B cell (primary cell): ENCODE measurements around the gene TMEM185A. TPM values are rescaled to one million over a fixed set of nuclear protein-coding genes. Genes with fewer than 3 reads are reported as not detected.
"Not testable (repeated sequence)": the region's sequence is repeated elsewhere in the genome, so short reads cannot be mapped to it uniquely, and the experiment has no call there.

ENCODE experiments used
- ATAC-seq: fragments of 200-7000 bp; cut with Tn5 transposase; one replicate; pipeline ENCODE4 v1.10.0; 2021; ENCODE audit warnings: low read depth, mild to moderate bottlenecking, moderate number of reproducible peaks, moderate library complexity
- CTCF ChIA-PET: fragments of 350-600 bp; sonication (Branson Sonifier 250); formaldehyde crosslinking; loops from one replicate; lab custom pipeline; 2021; ENCODE audit warnings: antibody characterized with exemption, inconsistent platforms; lab: Charles Lee
- POLR2A ChIA-PET: fragments of 350-600 bp; sonication (Branson Sonifier 250); formaldehyde crosslinking; loops from one replicate; lab custom pipeline; 2021; ENCODE audit warnings: antibody characterized with exemption; lab: Charles Lee
- DNase-seq: peaks from one replicate; pipeline ENCODE4 v3.0.0; 2013
- H2AFZ ChIP-seq: 2 replicates; pipeline ENCODE4 v1.6.1; 2012; ENCODE audit warnings: mild to moderate bottlenecking, low read depth, low read length; ENCODE audit not compliant: insufficient read depth, poor library complexity, severe bottlenecking
- H3K27ac ChIP-seq, 2 donors: 1 replicate in 1 of 2; 2 replicates in 1 of 2; pipeline ENCODE4 v1.5.1; 2012 to 2013; ENCODE audit warnings: low read length in 2 of 2, mild to moderate bottlenecking in 2 of 2, moderate library complexity in 1 of 2
- H3K27me3 ChIP-seq, 4 experiments: fragments of 200-600 bp in 1 of 4; sonication (generic) in 1 of 4; replicated peaks in 1 of 4; 1 replicate in 2 of 4; 2 replicates in 2 of 4; pipeline versions ENCODE4 v1.6.1 to v1.7.0; 2013 to 2016; ENCODE audit warnings: low read length in 3 of 4, mild to moderate bottlenecking in 2 of 4, mixed read lengths in 1 of 4, moderate library complexity in 1 of 4; ENCODE audit not compliant: insufficient read depth in 4 of 4, control insufficient read depth in 3 of 4; ENCODE audit errors: control extremely low read depth in 1 of 4
- H3K36me3 ChIP-seq, 2 experiments: replicated peaks in 1 of 2; 1 replicate in 1 of 2; 2 replicates in 1 of 2; pipeline versions ENCODE4 v1.6.1 to v1.7.1; 2013; ENCODE audit warnings: low read length in 1 of 2; ENCODE audit not compliant: insufficient read depth in 2 of 2, control insufficient read depth in 1 of 2; ENCODE audit errors: control extremely low read depth in 1 of 2, extremely low read depth in 1 of 2
- H3K4me1 ChIP-seq, 2 donors: fragments of 200-600 bp in 1 of 2; sonication (generic) in 1 of 2; 1 replicate in 1 of 2; 2 replicates in 1 of 2; pipeline versions ENCODE4 v1.5.1 to v1.6.1; 2013 to 2017; ENCODE audit warnings: low read length in 2 of 2; ENCODE audit not compliant: control insufficient read depth in 2 of 2, insufficient read depth in 2 of 2
- H3K4me2 ChIP-seq: replicated peaks from 2 replicates; pipeline ENCODE3; 2012; ENCODE audit warnings: mild to moderate bottlenecking, low read depth, low read length; ENCODE audit not compliant: poor library complexity, severe bottlenecking
- H3K4me3 ChIP-seq, 5 experiments: fragments of 200-600 bp in 1 of 5; sonication (generic) in 1 of 5; 1 replicate in 3 of 5; 2 replicates in 2 of 5; pipeline versions ENCODE4 v1.5.1 to v1.7.0; 2011 to 2016; ENCODE audit warnings: low read length in 4 of 5, mild to moderate bottlenecking in 4 of 5, low read depth in 2 of 5, control low read depth in 1 of 5, moderate library complexity in 1 of 5; ENCODE audit not compliant: insufficient read depth in 1 of 5; ENCODE audit errors: control extremely low read depth in 1 of 5, extremely low read depth in 1 of 5
- H3K79me2 ChIP-seq: fragments of 200-600 bp; sonication (generic); one replicate; pipeline ENCODE4 v1.6.0; 2016; ENCODE audit warnings: low read length; ENCODE audit not compliant: control insufficient read depth, insufficient read depth
- H3K9ac ChIP-seq: fragments of 200-600 bp; sonication (generic); 2 replicates; pipeline ENCODE4 v1.6.1; 2017; ENCODE audit warnings: mild to moderate bottlenecking, low read length, moderate library complexity
- H3K9me3 ChIP-seq, 3 donors: one replicate each; pipeline versions ENCODE4 v1.6.1 to v1.7.1; 2013; ENCODE audit warnings: low read length in 2 of 3; ENCODE audit not compliant: control insufficient read depth in 2 of 3, insufficient read depth in 1 of 3; ENCODE audit errors: control extremely low read depth in 1 of 3
- H4K20me1 ChIP-seq: 2 replicates; pipeline ENCODE4 v1.6.0; 2012; ENCODE audit warnings: mild to moderate bottlenecking, low read length; ENCODE audit not compliant: insufficient read depth, control insufficient read depth, poor library complexity, severe bottlenecking
- H3K27ac Mint-ChIP-seq: one replicate; pipeline ENCODE4 v1.8.0; 2021; ENCODE audit warnings: mixed read lengths
- H3K27me3 Mint-ChIP-seq: one replicate; pipeline ENCODE4 v1.8.0; 2021; ENCODE audit warnings: mixed read lengths
- H3K4me1 Mint-ChIP-seq: one replicate; pipeline ENCODE4 v1.8.0; 2021; ENCODE audit warnings: mixed read lengths
- H3K4me3 Mint-ChIP-seq: one replicate; pipeline ENCODE4 v1.8.0; 2021; ENCODE audit warnings: mixed read lengths
- H3K9me3 Mint-ChIP-seq: one replicate; pipeline ENCODE4 v1.8.0; 2022; ENCODE audit warnings: mixed read lengths; ENCODE audit not compliant: insufficient read depth
- EZH2 ChIP-seq: IDR thresholded peaks from 2 replicates; pipeline ENCODE4 v1.6.1; 2012; ENCODE audit warnings: borderline replicate concordance, low read depth, mild to moderate bottlenecking, moderate library complexity, low read length; ENCODE audit not compliant: insufficient read depth, poor library complexity, severe bottlenecking
- WGBS: methylation state at CpG from one replicate; pipeline ENCODE4 v1.1.5; 2013; ENCODE audit warnings: missing lambda C conversion rate; ENCODE audit not compliant: insufficient coverage; 5-methylcytosine and 5-hydroxymethylcytosine counted together
- intact Hi-C: fragments of 100-400 bp; cut with micrococcal nuclease; formaldehyde crosslinking; loops from one replicate; pipeline ENCODE4 v1.10.0; 2022
- polyA plus RNA-seq: library from polyadenylated mRNA; depleted of rRNA; stranded (reverse); fragments of >200 nt; gene quantifications from 2 replicates; pipeline ENCODE4 v1.2.3, GENCODE V29; 2012
- total RNA-seq, 2 donors: library from RNA; stranded (reverse); fragments of 120-200 nt in 1 of 2; gene quantifications; 1 replicate in 1 of 2; 2 replicates in 1 of 2; pipeline versions ENCODE4 v1.2.3 to v1.2.4, GENCODE V29; 2013 to 2022
- TF ChIP-seq, protein P1 (sequence below): fragments of 200-600 bp; IDR thresholded peaks from one replicate; pipeline ENCODE4 v1.8.0; 2022; ENCODE audit warnings: antibody characterized with exemption, mild to moderate bottlenecking

TMEM185A gene
- total and polyA plus RNA-seq, 2 donors (not counting 1 experiment from before 2014, with no cell fraction given) = 17.8 to 28.6 TPM

DNA sequence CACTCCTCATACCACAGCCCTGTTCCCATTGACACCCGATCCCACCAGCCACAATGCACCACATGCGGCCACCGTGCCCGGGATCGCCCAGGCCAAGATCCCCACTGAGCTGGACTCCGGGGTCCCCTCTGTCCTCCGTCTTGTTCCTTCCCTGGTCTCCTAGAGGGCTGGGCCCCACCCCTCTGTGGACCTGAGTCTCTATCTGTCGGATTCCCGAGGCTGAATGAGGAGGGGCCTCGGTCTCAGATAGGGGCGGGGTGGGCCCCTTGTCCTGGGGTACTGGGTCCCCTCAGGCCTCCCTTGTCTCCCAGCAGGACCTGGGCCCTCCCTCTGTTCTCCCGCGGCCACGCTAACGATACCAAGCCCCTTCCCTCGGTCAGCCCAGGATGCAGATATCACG lies 46.0 kb downstream of the TMEM185A start:
- H3K27ac Mint-ChIP-seq, intact Hi-C loops, H3K9me3 ChIP-seq, H2AFZ ChIP-seq, H3K27ac ChIP-seq, H3K4me3 ChIP-seq, H3K79me2 ChIP-seq, H3K27me3 ChIP-seq, H3K36me3 ChIP-seq, H3K9me3 Mint-ChIP-seq, H3K4me1 ChIP-seq, DNase-seq, POLR2A ChIA-PET, CTCF ChIA-PET, H3K4me1 Mint-ChIP-seq, H4K20me1 ChIP-seq, H3K27me3 Mint-ChIP-seq, H3K4me2 ChIP-seq, H3K9ac ChIP-seq, H3K4me3 Mint-ChIP-seq, ATAC-seq: not testable (repeated sequence)
- no CpG with 5 or more reads among the region's 17 CpGs for WGBS

- no CpG with 5 or more reads among the region's 1 CpG for WGBS
- H4K20me1 ChIP-seq, H3K4me2 ChIP-seq, H3K9me3 ChIP-seq, H3K36me3 ChIP-seq, H3K4me3 ChIP-seq, H2AFZ ChIP-seq, H3K27ac ChIP-seq, H3K79me2 ChIP-seq, CTCF ChIA-PET, H3K9me3 Mint-ChIP-seq, H3K9ac ChIP-seq, DNase-seq, ATAC-seq, H3K27me3 ChIP-seq, H3K27ac Mint-ChIP-seq, H3K4me1 ChIP-seq, intact Hi-C loops, H3K4me3 Mint-ChIP-seq, POLR2A ChIA-PET, H3K4me1 Mint-ChIP-seq: not testable (repeated sequence)
- H3K27me3 Mint-ChIP-seq = peaks cover 13% of the 10 kb centered on the region
Observed at GRCh38 chrX:149573456-149573855, 58.1 kb downstream of the TMEM185A start.

GRCh38 chrX:149572743-149573142 lies 58.8 kb downstream of the TMEM185A start:
- TF ChIP-seq, protein P1, sequence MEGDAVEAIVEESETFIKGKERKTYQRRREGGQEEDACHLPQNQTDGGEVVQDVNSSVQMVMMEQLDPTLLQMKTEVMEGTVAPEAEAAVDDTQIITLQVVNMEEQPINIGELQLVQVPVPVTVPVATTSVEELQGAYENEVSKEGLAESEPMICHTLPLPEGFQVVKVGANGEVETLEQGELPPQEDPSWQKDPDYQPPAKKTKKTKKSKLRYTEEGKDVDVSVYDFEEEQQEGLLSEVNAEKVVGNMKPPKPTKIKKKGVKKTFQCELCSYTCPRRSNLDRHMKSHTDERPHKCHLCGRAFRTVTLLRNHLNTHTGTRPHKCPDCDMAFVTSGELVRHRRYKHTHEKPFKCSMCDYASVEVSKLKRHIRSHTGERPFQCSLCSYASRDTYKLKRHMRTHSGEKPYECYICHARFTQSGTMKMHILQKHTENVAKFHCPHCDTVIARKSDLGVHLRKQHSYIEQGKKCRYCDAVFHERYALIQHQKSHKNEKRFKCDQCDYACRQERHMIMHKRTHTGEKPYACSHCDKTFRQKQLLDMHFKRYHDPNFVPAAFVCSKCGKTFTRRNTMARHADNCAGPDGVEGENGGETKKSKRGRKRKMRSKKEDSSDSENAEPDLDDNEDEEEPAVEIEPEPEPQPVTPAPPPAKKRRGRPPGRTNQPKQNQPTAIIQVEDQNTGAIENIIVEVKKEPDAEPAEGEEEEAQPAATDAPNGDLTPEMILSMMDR = no peak
- TF ChIP-seq EZH2 = no peak
- ChIA-PET POLR2A (no interaction called here), CTCF (no interaction called here)
- DNase-seq (no peak), ATAC-seq (no peak)
- intact Hi-C loops = no loop called here
- Mint-ChIP-seq H3K4me3 (no peak overlapping the region), H3K27me3 (peaks cover 13% of the 10 kb centered on the region), H3K9me3 (no peaks in the 10 kb centered on the region), H3K27ac (no peak overlapping the region), H3K4me1 (no peaks in the 10 kb centered on the region)
- Histone ChIP-seq H3K27ac (no peak overlapping the region), H3K9ac (no peak overlapping the region), H3K4me2 (no peak overlapping the region), H3K36me3 (no peaks in the 10 kb centered on the region), H4K20me1 (no peaks in the 10 kb centered on the region), H3K4me1 (no peaks in the 10 kb centered on the region), H2AFZ (no peak overlapping the region), H3K27me3 (no peaks in the 10 kb centered on the region), H3K9me3 (no peaks in the 10 kb centered on the region), H3K4me3 (no peak overlapping the region), H3K79me2 (no peaks in the 10 kb centered on the region)
- WGBS = no CpG with 5 or more reads among the region's 1 CpG
